Transverse colon (tissue), 4 donors: ENCODE measurements around the gene KIDINS220. TPM values are rescaled to one million over a fixed set of nuclear protein-coding genes. Genes with fewer than 3 reads are reported as not detected.

ENCODE experiments used
- DNase-seq: peaks from one replicate; pipeline ENCODE4 v3.0.0-alpha.2; 2019
- H3K27ac ChIP-seq, 4 donors: fragments of 200-600 bp; sonication (generic); 2 replicates each; pipeline ENCODE4 v1.5.1; 2016 to 2018; ENCODE audit warnings: inconsistent platforms in 4 of 4
- H3K27me3 ChIP-seq: fragments of 200-600 bp; sonication (generic); 2 replicates; pipeline ENCODE4 v1.5.1; 2017; ENCODE audit warnings: inconsistent platforms
- H3K36me3 ChIP-seq, 4 donors: fragments of 200-600 bp; sonication (generic); 2 replicates each; pipeline ENCODE4 v1.5.1; 2017 to 2019; ENCODE audit warnings: inconsistent platforms in 4 of 4
- H3K4me1 ChIP-seq, 4 donors: fragments of 200-600 bp; sonication (generic); 2 replicates each; pipeline ENCODE4 v1.5.1; 2017 to 2020; ENCODE audit warnings: inconsistent platforms in 4 of 4
- H3K4me3 ChIP-seq, 4 donors: fragments of 200-600 bp; sonication (generic); 1 replicate in 1 of 4; 2 replicates in 3 of 4; pipeline versions ENCODE4 v1.5.1 to v1.6.1; 2017 to 2019; ENCODE audit warnings: inconsistent platforms in 4 of 4
- H3K9me3 ChIP-seq, 2 donors: fragments of 200-600 bp; sonication (generic); 2 replicates each; pipeline ENCODE4 v1.5.1; 2017 to 2019; ENCODE audit warnings: inconsistent platforms in 2 of 2
- EP300 ChIP-seq: sonication (generic); formaldehyde crosslinking; IDR thresholded peaks from one replicate; pipeline ENCODE4 v1.6.1; 2017; ENCODE audit warnings: antibody characterized with exemption, low read depth
- POLR2A ChIP-seq: fragments of 450-650 bp; IDR thresholded peaks from one replicate; pipeline ENCODE4 v1.6.1; 2016; ENCODE audit warnings: antibody characterized with exemption, mild to moderate bottlenecking, moderate library complexity
- POLR2AphosphoS5 ChIP-seq, 3 donors: sonication (generic); formaldehyde crosslinking; IDR thresholded peaks; one replicate each; pipeline ENCODE4 v1.6.1; 2016; ENCODE audit warnings: antibody characterized with exemption in 3 of 3
- WGBS, 2 donors: methylation state at CpG; one replicate each; pipeline ENCODE4 v1.1.5; 2018; ENCODE audit warnings: low coverage in 1 of 2; 5-methylcytosine and 5-hydroxymethylcytosine counted together
- in situ Hi-C, 4 donors: fragments of 200-750 bp; cut with MboI; loops; one replicate each; pipeline versions ENCODE4 v1.15.0 to v1.15.1; 2017; ENCODE audit warnings: low sequenced_read_pairs in 3 of 4, low pct_ligation_motif_present in 1 of 4, low pct_unique_long_range_greater_than_20kb in 1 of 4
- intact Hi-C: fragments of 100-400 bp; cut with DNase I; formaldehyde crosslinking; loops from one replicate; pipeline ENCODE4 v1.15.1; 2023; ENCODE audit warnings: low total_unique reads
- total RNA-seq, 4 donors: library from RNA; depleted of rRNA; stranded (reverse); fragments of >200 nt; gene quantifications; one replicate each; pipeline ENCODE4 v1.1.0, GENCODE V29; 2016
- TF ChIP-seq, protein P1 (sequence below), 5 experiments: fragments of 200-600 bp in 3 of 5; fragments of 450-650 bp in 2 of 5; sonication (generic) in 3 of 5; IDR thresholded peaks; 1 replicate in 2 of 5; 2 replicates in 3 of 5; pipeline ENCODE4 v1.5.1; 2016 to 2017; ENCODE audit warnings: antibody characterized with exemption in 5 of 5, inconsistent platforms in 3 of 5, mild to moderate bottlenecking in 2 of 5, moderate library complexity in 1 of 5

KIDINS220 gene
- total RNA-seq, 4 donors from 2014 or later: 79.3 to 110 (median 85.9) TPM

DNA sequence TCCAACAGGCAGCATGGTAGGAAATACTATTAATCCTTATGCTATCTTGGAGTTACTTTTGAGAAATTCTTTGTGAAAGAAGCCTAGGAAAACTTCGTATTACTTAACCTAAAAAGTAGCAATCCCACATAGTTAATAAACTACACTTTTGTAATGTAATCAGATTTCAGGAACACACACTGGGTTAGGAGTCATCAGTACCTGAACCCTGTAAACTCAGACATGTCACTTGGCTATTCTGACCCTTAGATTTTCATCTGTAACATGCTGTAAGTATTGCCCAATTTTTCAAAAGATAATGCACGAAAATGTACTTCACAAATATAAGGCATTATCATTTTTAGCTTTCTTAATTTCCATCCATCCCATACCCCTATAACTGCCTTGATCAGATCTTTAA lies 39.0 kb downstream of the KIDINS220 start:
- Histone ChIP-seq H3K27me3 (no peaks in the 10 kb centered on the region), H3K27ac (no peak overlapping the region), H3K4me1 (peaks cover 0 to 2% (median 0%) of the 10 kb centered on the region in 4 donors), H3K4me3 (no peak overlapping the region), H3K36me3 (peaks cover 0 to 61% (median 3%) of the 10 kb centered on the region in 4 donors), H3K9me3 (no peaks in the 10 kb centered on the region)
- no peak for DNase-seq
- in situ Hi-C loops (no loop called here), intact Hi-C loops (no loop called here)
- no peak for TF ChIP-seq POLR2AphosphoS5 (IDR thresholded peaks at IDR 0.05)
- no peak for TF ChIP-seq POLR2A
- TF ChIP-seq, protein P1, sequence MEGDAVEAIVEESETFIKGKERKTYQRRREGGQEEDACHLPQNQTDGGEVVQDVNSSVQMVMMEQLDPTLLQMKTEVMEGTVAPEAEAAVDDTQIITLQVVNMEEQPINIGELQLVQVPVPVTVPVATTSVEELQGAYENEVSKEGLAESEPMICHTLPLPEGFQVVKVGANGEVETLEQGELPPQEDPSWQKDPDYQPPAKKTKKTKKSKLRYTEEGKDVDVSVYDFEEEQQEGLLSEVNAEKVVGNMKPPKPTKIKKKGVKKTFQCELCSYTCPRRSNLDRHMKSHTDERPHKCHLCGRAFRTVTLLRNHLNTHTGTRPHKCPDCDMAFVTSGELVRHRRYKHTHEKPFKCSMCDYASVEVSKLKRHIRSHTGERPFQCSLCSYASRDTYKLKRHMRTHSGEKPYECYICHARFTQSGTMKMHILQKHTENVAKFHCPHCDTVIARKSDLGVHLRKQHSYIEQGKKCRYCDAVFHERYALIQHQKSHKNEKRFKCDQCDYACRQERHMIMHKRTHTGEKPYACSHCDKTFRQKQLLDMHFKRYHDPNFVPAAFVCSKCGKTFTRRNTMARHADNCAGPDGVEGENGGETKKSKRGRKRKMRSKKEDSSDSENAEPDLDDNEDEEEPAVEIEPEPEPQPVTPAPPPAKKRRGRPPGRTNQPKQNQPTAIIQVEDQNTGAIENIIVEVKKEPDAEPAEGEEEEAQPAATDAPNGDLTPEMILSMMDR (IDR thresholded peaks at IDR 0.05): no peak
- WGBS, 2 donors: 86 to 91% methylated on average over 2 of the region's 2 CpGs

DNA sequence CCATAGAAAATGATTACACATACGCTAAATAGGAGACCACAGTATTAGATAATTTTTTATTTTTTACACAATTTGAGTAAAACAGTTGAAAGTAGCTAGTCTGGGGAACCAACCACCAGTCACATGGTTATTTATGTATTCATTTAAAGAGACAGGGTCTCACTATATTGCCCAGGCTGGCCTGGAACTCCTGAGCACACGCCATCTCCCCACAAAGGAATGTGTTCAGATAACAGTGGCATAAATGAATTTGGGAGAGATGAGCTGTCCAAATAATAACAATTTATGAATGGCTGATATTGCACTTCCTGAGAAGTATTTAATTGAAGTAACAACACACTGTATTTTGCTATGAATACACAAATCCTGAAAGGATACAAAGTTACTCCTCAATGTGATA lies 39.7 kb downstream of the KIDINS220 start:
- H3K36me3 ChIP-seq: peaks cover 0 to 65% (median 6%) of the 10 kb centered on the region in 4 donors
- no peak for DNase-seq
- in situ Hi-C loops: no loop called here

DNA sequence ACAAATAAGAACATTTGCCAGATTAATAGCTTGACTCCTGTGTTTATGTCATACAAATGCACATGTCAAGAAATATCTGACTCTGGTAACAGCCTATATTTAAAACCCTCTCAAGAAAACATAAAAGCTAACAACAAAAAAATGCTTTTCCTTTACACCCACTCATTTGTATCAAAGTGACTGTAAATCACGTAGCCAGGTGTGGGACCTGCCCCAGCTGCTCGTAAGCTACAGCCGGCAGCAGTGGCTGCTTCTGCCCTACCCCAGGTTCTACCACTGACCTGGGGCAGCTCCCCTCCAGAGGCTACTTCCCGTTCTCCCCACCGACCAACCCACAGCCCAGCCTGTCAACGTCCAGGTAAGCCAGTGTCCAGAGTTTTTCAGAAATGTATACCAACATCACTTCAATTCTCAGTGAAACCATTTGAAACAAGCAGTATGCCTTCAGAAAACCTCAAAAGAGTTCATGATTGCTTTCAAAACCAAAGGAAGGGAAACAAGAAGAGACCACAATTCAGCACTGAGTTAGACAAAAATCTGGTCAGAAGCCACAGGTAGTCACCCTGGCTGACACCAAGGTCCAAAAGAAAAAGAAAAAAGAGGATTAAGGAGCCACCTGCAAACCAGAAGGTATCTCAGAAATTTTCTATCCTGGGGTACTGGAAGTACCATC lies 40.4 kb downstream of the KIDINS220 start:
- in situ Hi-C loops: no loop called here
- Histone ChIP-seq H3K27ac (no peak overlapping the region), H3K4me1 (no peaks in the 10 kb centered on the region), H3K27me3 (no peaks in the 10 kb centered on the region), H3K36me3 (peaks cover 0 to 64% (median 7%) of the 10 kb centered on the region in 4 donors), H3K4me3 (no peak overlapping the region), H3K9me3 (no peaks in the 10 kb centered on the region)
- DNase-seq: no peak
- intact Hi-C loops: no loop called here
- 72 to 86% methylated on average over 2 to 6 of the region's 6 CpGs for WGBS, 2 donors
- TF ChIP-seq, protein P1 (IDR thresholded peaks at IDR 0.05): no peak
- TF ChIP-seq EP300: no peak
- no peak for TF ChIP-seq POLR2AphosphoS5 (IDR thresholded peaks at IDR 0.05)
- no peak for TF ChIP-seq POLR2A

More for the DNA sequence above, 39.7 kb downstream of the KIDINS220 start:
- H3K27me3 ChIP-seq: no peaks in the 10 kb centered on the region
- TF ChIP-seq, protein P1 (IDR thresholded peaks at IDR 0.05): no peak
- TF ChIP-seq POLR2AphosphoS5 (IDR thresholded peaks at IDR 0.05) (no peak), POLR2A (no peak), EP300 (no peak)
- no peak overlapping the region for H3K4me3 ChIP-seq
- intact Hi-C loops: no loop called here
- no peaks in the 10 kb centered on the region for H3K9me3 ChIP-seq
- H3K4me1 ChIP-seq: no peaks in the 10 kb centered on the region
- H3K27ac ChIP-seq: no peak overlapping the region
- WGBS, 2 donors: 96 to 100% methylated on average over 1 to 2 of the region's 2 CpGs

DNA sequence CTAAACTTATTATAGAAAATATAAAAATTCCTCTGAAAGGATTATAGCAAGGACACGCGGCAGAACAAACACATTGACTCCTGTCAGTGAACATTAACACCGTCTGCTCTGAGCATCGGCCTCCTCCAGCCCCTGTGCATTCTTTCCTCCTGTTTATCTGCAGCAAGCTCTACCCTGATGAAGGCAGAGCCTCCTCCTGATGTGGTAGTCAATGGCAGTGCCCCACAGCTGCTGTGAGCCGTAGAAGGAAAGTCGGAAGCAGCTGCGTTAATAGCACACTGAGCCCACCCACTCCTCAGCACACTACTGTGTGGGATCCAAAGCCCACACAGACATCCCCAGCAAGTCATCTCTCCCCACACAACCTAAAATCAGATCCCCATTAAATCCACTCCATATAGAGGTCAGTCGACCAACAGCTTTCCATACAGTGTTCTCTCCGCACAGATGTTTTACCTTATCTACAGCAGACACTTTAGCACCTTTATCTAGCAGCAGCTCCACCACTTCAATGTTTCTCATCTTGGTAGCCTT lies 41.0 kb downstream of the KIDINS220 start:
- Histone ChIP-seq H3K9me3 (no peaks in the 10 kb centered on the region), H3K4me1 (no peaks in the 10 kb centered on the region), H3K36me3 (peaks cover 0 to 64% (median 7%) of the 10 kb centered on the region in 4 donors), H3K27ac (no peak overlapping the region), H3K4me3 (no peak overlapping the region), H3K27me3 (no peaks in the 10 kb centered on the region)
- TF ChIP-seq POLR2AphosphoS5 (IDR thresholded peaks at IDR 0.05) (no peak), POLR2A (no peak), EP300 (no peak)
- TF ChIP-seq, protein P1 (IDR thresholded peaks at IDR 0.05): no peak
- in situ Hi-C loops: no loop called here
- intact Hi-C loops: no loop called here
- DNase-seq: no peak
- WGBS, 2 donors: 91 to 92% methylated on average over 4 to 9 of the region's 9 CpGs
